Measurements from ENCODE around the gene BIRC6. TPM values are rescaled to one million over a fixed set of nuclear protein-coding genes. Genes with fewer than 3 reads are reported as not detected.
"Not testable (repeated sequence)": the region's sequence is repeated elsewhere in the genome, so short reads cannot be mapped to it uniquely, and the experiment has no call there.

Gene BIRC6
- total RNA-seq, 1 donor from 2014 or later = 88.3 TPM

DNA sequence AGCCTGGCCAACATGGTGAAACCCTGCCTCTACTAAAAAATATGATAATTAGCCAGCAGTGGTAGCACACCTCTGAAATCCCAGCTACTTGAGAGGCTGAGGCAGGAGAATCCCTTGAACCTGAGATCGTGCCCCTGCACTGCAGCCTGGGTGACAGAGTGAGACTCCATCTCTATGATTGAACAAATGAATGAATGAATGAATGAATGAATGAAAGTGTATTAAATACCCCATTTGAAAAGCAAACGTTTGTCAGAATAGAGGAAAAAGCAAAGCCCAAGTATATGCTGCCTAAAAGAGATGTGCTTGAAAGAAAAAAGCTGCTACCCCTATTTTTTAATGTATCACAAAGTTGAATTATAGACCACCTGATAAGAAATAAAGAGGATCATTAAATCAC, 181.9 kb downstream of the BIRC6 start:
- intact Hi-C loops (cut with DNase I) = no loop called here
- no peak for DNase-seq
- H3K36me3 ChIP-seq = peaks cover 24% of the 10 kb centered on the region
- H3K4me1 ChIP-seq = no peaks in the 10 kb centered on the region
- no peak overlapping the region for H3K4me3 ChIP-seq
- H3K9me3 ChIP-seq = no peaks in the 10 kb centered on the region
- ATAC-seq = no peak
- TF ChIP-seq, protein P1, sequence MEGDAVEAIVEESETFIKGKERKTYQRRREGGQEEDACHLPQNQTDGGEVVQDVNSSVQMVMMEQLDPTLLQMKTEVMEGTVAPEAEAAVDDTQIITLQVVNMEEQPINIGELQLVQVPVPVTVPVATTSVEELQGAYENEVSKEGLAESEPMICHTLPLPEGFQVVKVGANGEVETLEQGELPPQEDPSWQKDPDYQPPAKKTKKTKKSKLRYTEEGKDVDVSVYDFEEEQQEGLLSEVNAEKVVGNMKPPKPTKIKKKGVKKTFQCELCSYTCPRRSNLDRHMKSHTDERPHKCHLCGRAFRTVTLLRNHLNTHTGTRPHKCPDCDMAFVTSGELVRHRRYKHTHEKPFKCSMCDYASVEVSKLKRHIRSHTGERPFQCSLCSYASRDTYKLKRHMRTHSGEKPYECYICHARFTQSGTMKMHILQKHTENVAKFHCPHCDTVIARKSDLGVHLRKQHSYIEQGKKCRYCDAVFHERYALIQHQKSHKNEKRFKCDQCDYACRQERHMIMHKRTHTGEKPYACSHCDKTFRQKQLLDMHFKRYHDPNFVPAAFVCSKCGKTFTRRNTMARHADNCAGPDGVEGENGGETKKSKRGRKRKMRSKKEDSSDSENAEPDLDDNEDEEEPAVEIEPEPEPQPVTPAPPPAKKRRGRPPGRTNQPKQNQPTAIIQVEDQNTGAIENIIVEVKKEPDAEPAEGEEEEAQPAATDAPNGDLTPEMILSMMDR (IDR thresholded peaks at IDR 0.05) = no peak
- no peaks in the 10 kb centered on the region for H3K27me3 ChIP-seq (ENCODE audit: low read depth)
- no peak overlapping the region for H3K27ac ChIP-seq

DNA sequence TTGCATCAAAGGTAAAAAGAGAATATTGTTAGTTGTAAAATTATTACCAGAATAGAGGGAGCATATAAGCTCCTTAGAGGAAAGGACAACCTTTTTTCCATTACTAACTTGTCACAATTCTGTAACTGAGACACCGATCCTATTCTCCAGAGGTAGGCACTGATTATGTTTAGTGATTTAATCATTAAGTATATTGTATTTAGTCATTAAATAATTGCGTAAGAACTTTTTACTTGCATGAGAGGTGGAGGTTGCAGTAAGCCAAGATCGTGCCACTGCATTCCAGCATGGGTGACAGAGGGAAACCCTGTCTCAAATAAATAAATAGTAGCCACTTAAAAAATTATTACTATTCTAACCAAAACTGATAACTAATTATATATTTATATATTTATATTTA, 195.7 kb downstream of the BIRC6 start:
- intact Hi-C loops (cut with DNase I) = not testable (repeated sequence)

DNA sequence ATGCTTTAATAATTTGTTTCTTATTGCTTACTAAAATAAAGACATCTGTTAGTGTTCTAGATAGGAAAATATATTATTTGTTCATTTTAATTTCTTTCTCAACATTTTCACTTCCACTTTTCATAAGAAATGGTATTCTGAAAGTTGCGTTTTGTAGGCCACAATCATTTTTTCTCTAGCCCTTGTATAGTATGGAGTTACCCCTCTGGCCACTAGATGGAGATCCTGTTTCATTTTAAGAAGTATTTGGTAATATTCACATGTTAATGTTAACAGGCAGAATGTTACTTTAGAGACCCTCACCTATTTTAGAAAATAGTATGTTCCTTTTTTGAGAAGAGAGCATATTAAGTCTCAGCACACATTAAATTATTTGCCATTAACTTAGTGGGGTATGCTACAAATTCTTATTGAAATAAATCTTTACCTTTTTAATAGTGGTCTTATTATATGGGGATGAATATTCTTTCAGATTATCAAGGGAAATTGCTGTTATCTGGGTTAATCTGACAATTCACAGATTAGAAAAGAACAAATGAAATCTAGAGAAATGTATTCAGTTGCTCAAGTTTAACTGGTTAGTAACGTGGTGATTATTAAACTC, 197.1 kb downstream of the BIRC6 start:
- ATAC-seq (peak in 1 of 2 donors; percentile 63), DNase-seq (no peak)
- peaks cover 39% of the 10 kb centered on the region for H3K36me3 ChIP-seq
- no peaks in the 10 kb centered on the region for H3K9me3 ChIP-seq
- H3K27me3 ChIP-seq (ENCODE audit: low read depth) = no peaks in the 10 kb centered on the region
- H3K4me1 ChIP-seq = no peaks in the 10 kb centered on the region
- TF ChIP-seq, protein P1 (IDR thresholded peaks at IDR 0.05) = peak; percentile 66
- H3K4me3 ChIP-seq = no peak overlapping the region
- intact Hi-C loops (cut with DNase I) = no loop called here
- H3K27ac ChIP-seq = no peak overlapping the region

More for the DNA sequence above, 195.7 kb downstream of the BIRC6 start:
- peak in 1 of 2 donors; percentile 21 for ATAC-seq
- not testable (repeated sequence) for H3K9me3 ChIP-seq; H3K4me3 ChIP-seq; DNase-seq; H3K4me1 ChIP-seq; H3K27ac ChIP-seq; H3K27me3 ChIP-seq (ENCODE audit: low read depth)
- peaks cover 53% of the 10 kb centered on the region for H3K36me3 ChIP-seq

DNA sequence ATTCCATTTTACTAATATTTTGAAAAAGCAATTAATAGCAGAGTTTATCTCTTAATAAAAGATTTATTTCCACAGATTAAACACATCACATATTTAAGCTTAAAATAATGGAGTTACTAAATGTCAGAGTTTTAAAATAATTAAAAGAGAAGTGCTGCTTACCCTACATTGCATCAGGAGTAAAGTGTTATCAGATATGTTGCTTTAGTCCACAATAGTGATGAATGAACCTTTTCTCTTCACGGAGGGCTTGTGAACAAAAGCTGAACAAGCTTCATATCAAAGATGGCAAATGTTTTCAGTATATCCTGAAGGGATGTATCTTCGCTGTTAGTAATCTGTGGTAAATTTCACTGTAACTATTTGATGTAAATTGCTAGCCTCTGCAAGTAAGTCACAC, 201.7 kb downstream of the BIRC6 start:
- H3K27ac ChIP-seq = no peak overlapping the region
- DNase-seq (no peak), ATAC-seq (no peak)
- no peak overlapping the region for H3K4me3 ChIP-seq
- TF ChIP-seq, protein P1 (IDR thresholded peaks at IDR 0.05) = no peak
- H3K4me1 ChIP-seq = no peaks in the 10 kb centered on the region
- H3K9me3 ChIP-seq = no peaks in the 10 kb centered on the region
- H3K27me3 ChIP-seq (ENCODE audit: low read depth) = no peaks in the 10 kb centered on the region
- intact Hi-C loops (cut with DNase I) = no loop called here
- peaks cover 26% of the 10 kb centered on the region for H3K36me3 ChIP-seq

DNA sequence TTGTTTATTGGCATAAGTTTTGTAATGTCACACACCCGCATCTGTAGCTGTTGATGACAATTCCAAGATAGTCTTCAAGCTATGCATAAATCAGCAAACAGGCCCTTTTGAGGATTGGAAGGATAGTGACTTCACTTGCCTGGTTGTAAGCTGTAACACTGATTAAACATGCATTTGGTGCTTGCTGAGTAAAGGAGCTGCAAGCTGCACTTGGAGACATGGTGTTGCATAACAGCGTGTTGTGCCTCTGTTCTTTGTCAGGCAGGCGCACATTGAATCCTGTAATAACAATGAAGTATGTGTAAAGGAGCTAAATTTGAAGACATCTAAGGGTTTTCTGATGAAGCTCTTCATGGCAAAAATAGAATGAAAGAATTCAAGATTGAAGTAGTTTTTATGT, 202.3 kb downstream of the BIRC6 start:
- Histone ChIP-seq H3K27ac (no peak overlapping the region), H3K27me3 (ENCODE audit: low read depth) (no peaks in the 10 kb centered on the region), H3K36me3 (peaks cover 26% of the 10 kb centered on the region), H3K9me3 (no peaks in the 10 kb centered on the region), H3K4me3 (no peak overlapping the region), H3K4me1 (no peaks in the 10 kb centered on the region)
- TF ChIP-seq, protein P1 (IDR thresholded peaks at IDR 0.05) = no peak
- no peak for ATAC-seq
- intact Hi-C loops (cut with DNase I) = no loop called here
- no peak for DNase-seq

DNA sequence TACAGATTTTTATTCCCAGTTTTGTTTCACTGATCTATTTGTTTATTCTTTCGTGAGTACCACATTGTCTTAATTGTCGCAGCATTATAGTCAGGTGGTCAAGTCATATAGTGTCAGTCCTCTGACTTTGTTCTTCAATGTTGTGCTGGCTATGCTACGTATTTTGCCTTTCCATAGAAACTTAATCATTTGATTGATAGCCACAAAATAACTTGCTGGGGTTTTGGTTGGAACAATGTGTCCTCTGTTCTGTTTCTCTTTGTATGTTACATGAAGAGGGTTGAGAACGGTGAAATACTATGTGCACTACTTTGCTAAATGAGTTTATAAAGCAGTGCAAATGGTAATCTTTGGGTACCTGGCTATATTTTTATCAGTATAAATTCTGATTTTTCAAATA, 206.1 kb downstream of the BIRC6 start:
- DNase-seq = no peak
- TF ChIP-seq, protein P1 (IDR thresholded peaks at IDR 0.05) = no peak

More for the DNA sequence above, 206.1 kb downstream of the BIRC6 start:
- intact Hi-C loops (cut with DNase I) = no loop called here
- Histone ChIP-seq H3K36me3 (peaks cover 9% of the 10 kb centered on the region), H3K9me3 (peaks cover 10% of the 10 kb centered on the region), H3K27me3 (ENCODE audit: low read depth) (no peaks in the 10 kb centered on the region), H3K4me1 (no peaks in the 10 kb centered on the region), H3K4me3 (no peak overlapping the region), H3K27ac (no peak overlapping the region)
- ATAC-seq = no peak

Measured in lower lobe of right lung (tissue), 2 donors.